Vagina (tissue), 2 donors: ENCODE measurements around the gene ADORA2A.

Source experiments
- POLR2A ChIP-seq, 2 donors: fragments of 450-650 bp; IDR thresholded peaks; one replicate each; pipeline ENCODE4 v1.6.1; 2017; ENCODE audit warnings: antibody characterized with exemption in 2 of 2, mild to moderate bottlenecking in 2 of 2, moderate library complexity in 2 of 2
- POLR2AphosphoS5 ChIP-seq, 2 donors: sonication (generic); formaldehyde crosslinking; IDR thresholded peaks; one replicate each; pipeline ENCODE4 v1.9.0; 2017; ENCODE audit warnings: antibody characterized with exemption in 2 of 2, mild to moderate bottlenecking in 2 of 2, low read depth in 1 of 2; ENCODE audit not compliant: insufficient read depth in 1 of 2

DNA sequence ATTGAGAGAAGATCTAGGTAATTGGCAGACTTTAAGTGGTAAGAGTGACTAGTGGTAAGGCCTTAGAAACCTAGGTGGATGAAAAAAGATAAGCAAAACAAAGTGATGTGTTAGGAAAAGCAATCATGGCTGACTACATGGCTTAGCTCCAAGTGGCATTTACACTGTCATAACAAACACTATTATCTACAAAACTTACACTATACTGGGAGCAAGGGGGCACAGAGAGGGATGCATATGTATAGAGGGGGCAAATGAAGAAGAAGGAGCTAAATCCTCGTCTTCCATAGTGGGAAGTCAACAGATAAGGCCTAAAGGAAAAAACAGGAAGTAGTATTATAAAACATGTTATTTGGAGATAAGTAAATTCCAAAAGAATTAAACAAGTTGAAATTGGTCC is 32.5 kb downstream of the ADORA2A start:
- TF ChIP-seq POLR2AphosphoS5 (IDR thresholded peaks at IDR 0.05; ENCODE audit: insufficient read depth in 1 of 2, low read depth in 1 of 2) (no peak), POLR2A (IDR thresholded peaks at IDR 0.05) (no peak)
